H4 (cell line): ENCODE measurements around the gene ZC3H8. TPM values are rescaled to one million over a fixed set of nuclear protein-coding genes. Genes with fewer than 3 reads are reported as not detected.

ENCODE experiments used
- DNase-seq: peaks from one replicate; pipeline ENCODE4 v3.0.0-alpha.2; 2015; ENCODE audit warnings: low spot score
- total RNA-seq: library from RNA; depleted of rRNA; stranded (reverse); fragments of >200 nt; shearing (Covaris generic); gene quantifications from 2 replicates; pipeline ENCODE4 v1.2.3, GENCODE V29; 2014; rRNA removed

ZC3H8 gene
- total RNA-seq, 1 experiment from 2014 or later: 5.6 TPM

- no peak for DNase-seq
Observed at GRCh38 chr2:112164876-112165275, 90.0 kb downstream of the ZC3H8 start.

GRCh38 chr2:112163541-112163981 lies 91.3 kb downstream of the ZC3H8 start:
- DNase-seq: no peak

GRCh38 chr2:112162956-112163355 lies 91.9 kb downstream of the ZC3H8 start:
- DNase-seq: no peak

- no peak for DNase-seq
Observed at GRCh38 chr2:112162341-112162740, 92.5 kb downstream of the ZC3H8 start.

Other genes with a start within 250 kb of the ZC3H8 start
- 9.3 and 20.2 TPM in 2 replicates for gene TMEM87B, start 199.8 kb downstream of the ZC3H8 start, total RNA-seq
- gene FBLN7, start 116.7 kb downstream of the ZC3H8 start, total RNA-seq: not detected in 2 replicates
- gene ZC3H6, start 20.6 kb upstream of the ZC3H8 start, total RNA-seq: 0.92 and 5.0 TPM in 2 replicates
- gene RGPD8, start 178.6 kb upstream of the ZC3H8 start, total RNA-seq: 1.5 and 2.0 TPM in 2 replicates
- 22.8 and 32.9 TPM in 2 replicates for gene TTL, start 227.1 kb upstream of the ZC3H8 start, total RNA-seq